CD4-positive, alpha-beta T cell (primary cell): ENCODE measurements around the gene MCM3. TPM values are rescaled to one million over a fixed set of nuclear protein-coding genes. Genes with fewer than 3 reads are reported as not detected.

Experiments
- ATAC-seq: fragments of 200-7000 bp; cut with Tn5 transposase; one replicate; pipeline ENCODE4 v1.10.0; 2022; ENCODE audit warnings: mild to moderate bottlenecking; ENCODE audit not compliant: poor library complexity
- CTCF ChIA-PET: fragments of 350-600 bp; sonication (Branson Sonifier 250); formaldehyde crosslinking; loops from one replicate; lab custom pipeline; 2021; ENCODE audit warnings: antibody characterized with exemption, inconsistent platforms; lab: Charles Lee
- POLR2A ChIA-PET: fragments of 350-600 bp; sonication (Branson Sonifier 250); formaldehyde crosslinking; loops from one replicate; lab custom pipeline; 2021; ENCODE audit warnings: antibody characterized with exemption, inconsistent platforms; lab: Charles Lee
- DNase-seq, 14 experiments: peaks; one replicate each; pipeline ENCODE4 v3.0.0-alpha.2; 2013 to 2020; ENCODE audit warnings: mixed read lengths in 2 of 14
- H3K27ac ChIP-seq, 2 donors: one replicate each; pipeline versions ENCODE4 v1.5.1 to v1.7.0; 2013; ENCODE audit warnings: low read length in 2 of 2, low read depth in 1 of 2, mild to moderate bottlenecking in 1 of 2
- H3K27me3 ChIP-seq, 2 experiments: 1 replicate in 1 of 2; 2 replicates in 1 of 2; pipeline versions ENCODE4 v1.6.1 to v1.7.0; 2013; ENCODE audit warnings: low read length in 2 of 2, control low read depth in 1 of 2, mild to moderate bottlenecking in 1 of 2, moderate library complexity in 1 of 2; ENCODE audit not compliant: insufficient read depth in 2 of 2, control insufficient read depth in 1 of 2
- H3K36me3 ChIP-seq: one replicate; pipeline ENCODE4 v1.6.1; 2013; ENCODE audit warnings: low read length, control low read depth; ENCODE audit not compliant: insufficient read depth
- H3K4me1 ChIP-seq: one replicate; pipeline ENCODE4 v1.6.1; 2013; ENCODE audit warnings: low read length, control low read depth; ENCODE audit not compliant: insufficient read depth
- H3K4me3 ChIP-seq: one replicate; pipeline ENCODE4 v1.5.1; 2013; ENCODE audit warnings: mild to moderate bottlenecking, low read length, moderate library complexity
- H3K9me3 ChIP-seq, 2 experiments: 1 replicate in 1 of 2; 2 replicates in 1 of 2; pipeline versions ENCODE4 v1.6.1 to v1.7.0; 2013; ENCODE audit warnings: low read length in 2 of 2, mild to moderate bottlenecking in 2 of 2, control low read depth in 1 of 2, moderate library complexity in 1 of 2; ENCODE audit not compliant: control insufficient read depth in 1 of 2, insufficient read depth in 1 of 2
- H3K27ac Mint-ChIP-seq: one replicate; pipeline ENCODE4 v1.8.0; 2020; ENCODE audit warnings: mixed read lengths
- H3K27me3 Mint-ChIP-seq: one replicate; pipeline ENCODE4 v1.8.0; 2021; ENCODE audit warnings: mixed read lengths
- H3K36me3 Mint-ChIP-seq: one replicate; pipeline ENCODE4 v1.8.0; 2021; ENCODE audit warnings: low read depth, mixed read lengths
- H3K4me1 Mint-ChIP-seq: one replicate; pipeline ENCODE4 v1.8.0; 2021; ENCODE audit warnings: low read depth, mixed read lengths
- H3K4me3 Mint-ChIP-seq: one replicate; pipeline ENCODE4 v1.8.0; 2020; ENCODE audit warnings: mild to moderate bottlenecking, mixed read lengths
- H3K9me3 Mint-ChIP-seq: one replicate; pipeline ENCODE4 v1.8.0; 2020; ENCODE audit warnings: mixed read lengths
- CTCF ChIP-seq: fragments of 200-600 bp; IDR thresholded peaks from one replicate; pipeline ENCODE4 v1.8.0; 2022; ENCODE audit warnings: antibody characterized with exemption, mild to moderate bottlenecking
- intact Hi-C, 2 experiments: fragments of 100-400 bp; cut with DNase I in 1 of 2; cut with micrococcal nuclease in 1 of 2; formaldehyde crosslinking; loops; one replicate each; pipeline versions ENCODE4 v1.15.1 to v1.9.0; 2023 to 2025; cut with DNase I, micrococcal nuclease
- total RNA-seq, 174 experiments: library from RNA in 2 of 174; stranded (reverse) in 2 of 174; gene quantifications; one replicate each; pipeline ENCODE4 v1.2.3 and lab custom pipeline; 2021 to 2026

Gene MCM3
- total RNA-seq, 2 experiments from 2014 or later = 9.3 to 10.1 TPM

GRCh38 chr6:52312461-52312860, 27.9 kb upstream of the MCM3 start:
- POLR2A ChIA-PET = interaction anchor here (1.2 kb wide), 2 partner anchors 21 to 84 kb away, joined by 3 to 4 read pairs; no protein-coding TSS in a partner anchor
- Mint-ChIP-seq H3K4me3 (no peak overlapping the region), H3K27ac (no peak overlapping the region), H3K36me3 (no peaks in the 10 kb centered on the region), H3K4me1 (peaks cover 54% of the 10 kb centered on the region), H3K27me3 (no peaks in the 10 kb centered on the region), H3K9me3 (no peaks in the 10 kb centered on the region)
- no peaks in the 10 kb centered on the region for H3K9me3 ChIP-seq
- H3K27ac ChIP-seq = no peak overlapping the region
- CTCF ChIA-PET = no interaction called here
- H3K4me3 ChIP-seq = no peak overlapping the region
- no peak for TF ChIP-seq CTCF
- H3K27me3 ChIP-seq = no peaks in the 10 kb centered on the region
- no peak for ATAC-seq
- intact Hi-C loops = loop anchor here in 1 of 2 experiments (5.0 kb wide), 1 partner anchor 45 kb away; no protein-coding TSS in a partner anchor
- no peaks in the 10 kb centered on the region for H3K36me3 ChIP-seq
- H3K4me1 ChIP-seq = peaks cover 33% of the 10 kb centered on the region
- no peak for DNase-seq

GRCh38 chr6:52310932-52311331, 26.4 kb upstream of the MCM3 start:
- POLR2A ChIA-PET = interaction anchor here (0.7 to 5.0 kb wide), 4 partner anchors 26 to 1325 kb away, joined by 3 to 38 read pairs (median 8); partner anchors contain the start of genes MCM3 and PAQR8

GRCh38 chr6:52307900-52308372, 23.4 kb upstream of the MCM3 start:
- ChIA-PET CTCF (interaction anchor here (0.7 to 2.2 kb wide), 5 partner anchors 22 to 82 kb away, joined by 3 to 7 read pairs (median 3); partner anchors contain the start of genes MCM3 and PAQR8), POLR2A (interaction anchor here (0.8 to 5.0 kb wide), 13 partner anchors 8 to 355 kb away, joined by 3 to 44 read pairs (median 6); partner anchors contain the start of genes MCM3 and PAQR8)
- Histone ChIP-seq H3K9me3 (no peaks in the 10 kb centered on the region), H3K27ac (peak overlapping the region in 1 of 2 donors; percentile 70), H3K36me3 (no peaks in the 10 kb centered on the region), H3K4me3 (peak overlapping the region; percentile 25), H3K4me1 (peaks cover 76% of the 10 kb centered on the region), H3K27me3 (no peaks in the 10 kb centered on the region)
- Mint-ChIP-seq H3K36me3 (no peaks in the 10 kb centered on the region), H3K4me3 (peak overlapping the region; percentile 82), H3K27me3 (no peaks in the 10 kb centered on the region), H3K4me1 (peaks cover 86% of the 10 kb centered on the region), H3K27ac (peak overlapping the region; percentile 92), H3K9me3 (no peaks in the 10 kb centered on the region)
- no peak for TF ChIP-seq CTCF
- peak in 4 of 14 experiments; percentile 32 to 77 (median 59) for DNase-seq
- peak; percentile 45 for ATAC-seq
- intact Hi-C loops = loop anchor here in 1 of 2 experiments (5.0 kb wide), 2 partner anchors 54 to 84 kb away; partner anchors contain the start of gene PAQR8

More at GRCh38 chr6:52310932-52311331, 26.4 kb upstream of the MCM3 start:
- no peak for TF ChIP-seq CTCF
- CTCF ChIA-PET = interaction anchor here (0.6 to 1.1 kb wide), 2 partner anchors 48 to 89 kb away, joined by 3 read pairs; no protein-coding TSS in a partner anchor
- ATAC-seq (no peak), DNase-seq (no peak)
- no peak overlapping the region for H3K4me3 ChIP-seq
- H3K36me3 ChIP-seq = no peaks in the 10 kb centered on the region
- H3K27me3 ChIP-seq = no peaks in the 10 kb centered on the region
- no peaks in the 10 kb centered on the region for H3K27me3 Mint-ChIP-seq
- no peaks in the 10 kb centered on the region for H3K9me3 Mint-ChIP-seq
- peaks cover 63% of the 10 kb centered on the region for H3K4me1 Mint-ChIP-seq
- no peak overlapping the region for H3K4me3 Mint-ChIP-seq
- H3K27ac ChIP-seq = no peak overlapping the region
- H3K36me3 Mint-ChIP-seq = no peaks in the 10 kb centered on the region
- intact Hi-C loops = loop anchor here in 1 of 2 experiments (5.0 kb wide), 1 partner anchor 46 kb away; no protein-coding TSS in a partner anchor
- H3K9me3 ChIP-seq = no peaks in the 10 kb centered on the region
- H3K27ac Mint-ChIP-seq = no peak overlapping the region
- peaks cover 48% of the 10 kb centered on the region for H3K4me1 ChIP-seq
